PC-3 (cell line): ENCODE measurements around the gene CD99L2. TPM values are rescaled to one million over a fixed set of nuclear protein-coding genes. Genes with fewer than 3 reads are reported as not detected.
"Not testable (repeated sequence)": the region's sequence is repeated elsewhere in the genome, so short reads cannot be mapped to it uniquely, and the experiment has no call there.

Source experiments
- ATAC-seq: fragments of 200-7000 bp; cut with Tn5 transposase; 2 replicates; pipeline ENCODE4 v1.9.1; 2020; ENCODE audit warnings: mild to moderate bottlenecking, moderate library complexity
- BruUV-seq: library from RNA; stranded (reverse); fragments of 400-500 nt; replicated peaks from 2 replicates; lab custom pipeline; 2021; lab: Mats Ljungman, UMichigan
- CTCF ChIA-PET: fragments of 300-600 bp; sonication (Branson Sonifier 250); formaldehyde crosslinking; loops from one replicate; lab custom pipeline; 2022; ENCODE audit warnings: antibody characterized with exemption; lab: Charles Lee
- POLR2A ChIA-PET: fragments of 300-600 bp; sonication (Branson Sonifier 250); formaldehyde crosslinking; loops from one replicate; lab custom pipeline; 2022; ENCODE audit warnings: antibody characterized with exemption; ENCODE audit not compliant: unreplicated experiment; lab: Charles Lee
- DNase-seq: peaks from one replicate; pipeline ENCODE4 v3.0.0-alpha.2; 2015
- H2AFZ ChIP-seq: fragments of 300-600 bp; sonication (generic); 2 replicates; pipeline ENCODE4 v1.6.0; 2016; ENCODE audit warnings: antibody characterized with exemption, low read length
- H3F3A ChIP-seq: fragments of 300-600 bp; sonication (generic); one replicate; pipeline ENCODE4 v1.6.0; 2017; ENCODE audit warnings: antibody characterized with exemption, low read length, control low read depth, mild to moderate bottlenecking; ENCODE audit not compliant: unreplicated experiment
- H3K27ac ChIP-seq: fragments of 300-600 bp; sonication (generic); 2 replicates; pipeline ENCODE4 v1.5.1; 2016; ENCODE audit warnings: mild to moderate bottlenecking, low read length
- H3K27me3 ChIP-seq: fragments of 300-600 bp; sonication (generic); 2 replicates; pipeline ENCODE4 v1.6.1; 2016; ENCODE audit warnings: low read length, mixed read lengths
- H3K36me3 ChIP-seq: fragments of 300-600 bp; sonication (generic); 2 replicates; pipeline ENCODE4 v1.6.1; 2016; ENCODE audit warnings: low read depth, mixed run types, low read length, mixed read lengths
- H3K4me1 ChIP-seq: fragments of 300-600 bp; sonication (generic); 2 replicates; pipeline ENCODE4 v1.5.1; 2016; ENCODE audit warnings: low read length; ENCODE audit not compliant: insufficient read depth
- H3K4me2 ChIP-seq: fragments of 300-600 bp; sonication (generic); 2 replicates; pipeline ENCODE4 v1.6.0; 2016; ENCODE audit warnings: low read length
- H3K4me3 ChIP-seq: fragments of 300-600 bp; sonication (generic); 2 replicates; pipeline ENCODE4 v1.5.1; 2016; ENCODE audit warnings: mild to moderate bottlenecking, low read length, mixed read lengths
- H3K79me2 ChIP-seq: fragments of 300-600 bp; sonication (generic); 2 replicates; pipeline ENCODE4 v1.6.1; 2017; ENCODE audit warnings: low read length, mixed read lengths
- H3K9ac ChIP-seq: fragments of 300-600 bp; sonication (generic); 2 replicates; pipeline ENCODE4 v1.6.0; 2016; ENCODE audit warnings: mild to moderate bottlenecking, low read length
- H3K9me2 ChIP-seq: fragments of 300-600 bp; sonication (generic); replicated peaks from 2 replicates; pipeline ENCODE4 v1.6.1; 2016; ENCODE audit warnings: mixed run types, low read length, mixed read lengths
- H3K9me3 ChIP-seq: fragments of 300-600 bp; sonication (generic); 2 replicates; pipeline ENCODE4 v1.6.1; 2016; ENCODE audit warnings: low read length, mixed read lengths
- H4K20me1 ChIP-seq: fragments of 300-600 bp; sonication (generic); 2 replicates; pipeline ENCODE4 v1.6.1; 2016; ENCODE audit warnings: low read length, mixed read lengths
- CTCF ChIP-seq: fragments of 300-600 bp; sonication (generic); conservative IDR thresholded peaks from 2 replicates; pipeline ENCODE4 v1.5.1; 2017; ENCODE audit warnings: antibody characterized with exemption, low read depth, mild to moderate bottlenecking, low read length
- EZH2 ChIP-seq: fragments of 300-600 bp; sonication (generic); IDR thresholded peaks from one replicate; pipeline ENCODE4 v1.6.1; 2017; ENCODE audit warnings: antibody characterized with exemption, mild to moderate bottlenecking, low read length; ENCODE audit not compliant: unreplicated experiment
- EZH2phosphoT487 ChIP-seq: fragments of 300-600 bp; sonication (generic); IDR thresholded peaks from 2 replicates; pipeline ENCODE4 v1.6.1; 2018; ENCODE audit warnings: mild to moderate bottlenecking, antibody characterized with exemption, low read length, borderline replicate concordance
- intact Hi-C: fragments of 100-400 bp; cut with micrococcal nuclease; formaldehyde crosslinking; loops from 2 replicates; pipeline ENCODE4 v1.9.0; 2023
- total RNA-seq: library from RNA; depleted of rRNA; stranded (reverse); fragments of >200 nt; gene quantifications from 2 replicates; pipeline ENCODE4 v1.2.3, GENCODE V29; 2014

CD99L2 gene
- total RNA-seq, 1 experiment from 2014 or later = 9.4 TPM

GRCh38 chrX:150879855-150880807 lies 18.3 kb downstream of the CD99L2 start:
- H3K9me2 ChIP-seq = no peaks in the 10 kb centered on the region
- H3K79me2 ChIP-seq = peaks cover 7% of the 10 kb centered on the region; the same call in 1 of the 2 replicates
- ChIA-PET POLR2A (no interaction called here), CTCF (no interaction called here)
- no peak overlapping the region for H3K4me2 ChIP-seq
- TF ChIP-seq CTCF (no peak), EZH2 (no peak), EZH2phosphoT487 (no peak)
- no peak overlapping the region for H3K9ac ChIP-seq
- ATAC-seq = no peak
- BruUV-seq = no TSS peak
- DNase-seq = no peak
- 0 out of 2 replicates have a peak, but pooled peaks cover 7% of the 10 kb centered on the region for H3K36me3 ChIP-seq
- H3K4me3 ChIP-seq = no peak overlapping the region
- H3K27ac ChIP-seq = no peak overlapping the region
- H3K27me3 ChIP-seq = no peaks in the 10 kb centered on the region
- H4K20me1 ChIP-seq = no peaks in the 10 kb centered on the region
- no peaks in the 10 kb centered on the region for H3F3A ChIP-seq
- no peaks in the 10 kb centered on the region for H3K4me1 ChIP-seq
- H3K9me3 ChIP-seq = no peaks in the 10 kb centered on the region
- H2AFZ ChIP-seq = no peak overlapping the region
- intact Hi-C loops = loop anchor here (10.0 kb wide), 1 partner anchor 45 kb away; no protein-coding TSS in a partner anchor

- ATAC-seq, DNase-seq, H3K9me3 ChIP-seq, CTCF ChIA-PET, H3F3A ChIP-seq, H3K79me2 ChIP-seq, H3K4me3 ChIP-seq, H3K4me2 ChIP-seq, POLR2A ChIA-PET, H3K9me2 ChIP-seq, H2AFZ ChIP-seq, H4K20me1 ChIP-seq, BruUV-seq, H3K36me3 ChIP-seq, H3K9ac ChIP-seq, H3K27ac ChIP-seq, H3K27me3 ChIP-seq, intact Hi-C loops: not testable (repeated sequence)
- peaks cover 16% of the 10 kb centered on the region for H3K4me1 ChIP-seq
These were observed 22.8 kb downstream of the CD99L2 start for GRCh38 chrX:150875621-150876020.

GRCh38 chrX:150874448-150874847 lies 24.0 kb downstream of the CD99L2 start:
- Histone ChIP-seq H3K27me3 (no peaks in the 10 kb centered on the region), H3K9ac (no peak overlapping the region), H3F3A (no peaks in the 10 kb centered on the region), H3K9me3 (no peaks in the 10 kb centered on the region), H3K79me2 (peaks cover 7% of the 10 kb centered on the region; the same call in 1 of the 2 replicates), H4K20me1 (no peaks in the 10 kb centered on the region), H3K4me2 (no peak overlapping the region), H3K9me2 (no peaks in the 10 kb centered on the region), H3K4me1 (peaks cover 16% of the 10 kb centered on the region), H2AFZ (no peak overlapping the region), H3K36me3 (0 out of 2 replicates have a peak, but pooled peaks cover 7% of the 10 kb centered on the region), H3K4me3 (no peak overlapping the region), H3K27ac (no peak overlapping the region)
- intact Hi-C loops = no loop called here
- POLR2A ChIA-PET = no interaction called here
- TF ChIP-seq CTCF (no peak), EZH2 (no peak), EZH2phosphoT487 (no peak)
- CTCF ChIA-PET = no interaction called here
- ATAC-seq (no peak), DNase-seq (no peak)
- BruUV-seq = no TSS peak
